SK-N-SH treated with all-trans-retinoic acid at 6 μM for 48 hours (cell line): Measurements from ENCODE around the gene GPR37L1.

ENCODE experiments used
- ATAC-seq: fragments of 200-7000 bp; cut with Tn5 transposase; 3 replicates; pipeline ENCODE4 v1.9.1; 2020; ENCODE audit warnings: mild to moderate bottlenecking, moderate library complexity
- BACH2 ChIP-seq: fragments of 250-450 bp; sonication (Bioruptor Pico); IDR thresholded peaks from 2 replicates; pipeline ENCODE4 v1.9.0; 2021; ENCODE audit warnings: mild to moderate bottlenecking, borderline replicate concordance
- CREB5 ChIP-seq: fragments of 250-450 bp; sonication (Bioruptor Pico); IDR thresholded peaks from 2 replicates; pipeline ENCODE4 v1.5.1; 2020; ENCODE audit warnings: low read depth, mild to moderate bottlenecking, moderate library complexity
- CSDC2 ChIP-seq: fragments of 250-450 bp; sonication (Bioruptor Pico); IDR thresholded peaks from 2 replicates; pipeline ENCODE4 v1.5.0; 2020; ENCODE audit warnings: mild to moderate bottlenecking, moderate library complexity
- GLIS3 ChIP-seq: fragments of 250-450 bp; sonication (Bioruptor Pico); IDR thresholded peaks from 2 replicates; pipeline ENCODE4 v1.5.0; 2020; ENCODE audit warnings: mild to moderate bottlenecking, moderate library complexity
- ISL1 ChIP-seq: fragments of 250-450 bp; sonication (Bioruptor Pico); IDR thresholded peaks from 2 replicates; pipeline ENCODE4 v2.1.2; 2022; ENCODE audit warnings: mild to moderate bottlenecking, moderate library complexity
- OSR1 ChIP-seq: fragments of 250-450 bp; sonication (Bioruptor Pico); IDR thresholded peaks from 2 replicates; pipeline ENCODE4 v1.8.0; 2022; ENCODE audit warnings: moderate library complexity, mild to moderate bottlenecking, inconsistent platforms
- PPARA ChIP-seq: fragments of 250-450 bp; sonication (Bioruptor Pico); IDR thresholded peaks from 2 replicates; pipeline ENCODE4 v1.5.0; 2020; ENCODE audit warnings: mild to moderate bottlenecking, borderline replicate concordance
- RARB ChIP-seq: fragments of 250-450 bp; sonication (Bioruptor Pico); IDR thresholded peaks from 2 replicates; pipeline ENCODE4 v1.8.0; 2021; ENCODE audit warnings: mild to moderate bottlenecking, moderate library complexity
- SNAI2 ChIP-seq: fragments of 250-450 bp; sonication (Bioruptor Pico); IDR thresholded peaks from 2 replicates; pipeline ENCODE4 v1.5.0; 2020; ENCODE audit warnings: mild to moderate bottlenecking, moderate library complexity
- TCF4 ChIP-seq: fragments of 250-450 bp; sonication (Bioruptor Pico); IDR thresholded peaks from 2 replicates; pipeline ENCODE4 v1.8.0; 2021; ENCODE audit warnings: mild to moderate bottlenecking, moderate library complexity, borderline replicate concordance
- TOX ChIP-seq: fragments of 250-450 bp; sonication (Bioruptor Pico); IDR thresholded peaks from 2 replicates; pipeline ENCODE4 v1.8.0; 2021; ENCODE audit warnings: mild to moderate bottlenecking, moderate library complexity, borderline replicate concordance
- ZC3H10 ChIP-seq: fragments of 250-450 bp; sonication (Bioruptor Pico); IDR thresholded peaks from 2 replicates; pipeline ENCODE4 v1.5.1; 2021; ENCODE audit warnings: mild to moderate bottlenecking, moderate library complexity
- ZFP3 ChIP-seq: fragments of 250-450 bp; sonication (Bioruptor Pico); IDR thresholded peaks from 2 replicates; pipeline ENCODE4 v1.5.0; 2020; ENCODE audit warnings: mild to moderate bottlenecking, moderate library complexity
- ZFP30 ChIP-seq: fragments of 450-650 bp; formaldehyde crosslinking; IDR thresholded peaks from 2 replicates; pipeline ENCODE4 v1.5.0; 2022; ENCODE audit warnings: mild to moderate bottlenecking, moderate library complexity
- ZNF70 ChIP-seq: fragments of 450-650 bp; formaldehyde crosslinking; IDR thresholded peaks from 2 replicates; pipeline ENCODE4 v1.5.0; 2020; ENCODE audit warnings: mild to moderate bottlenecking, moderate library complexity
- ZNF8 ChIP-seq: fragments of 450-650 bp; formaldehyde crosslinking; IDR thresholded peaks from 2 replicates; pipeline ENCODE4 v1.5.0; 2020; ENCODE audit warnings: mild to moderate bottlenecking, moderate library complexity
- TF ChIP-seq, protein P1 (sequence below): fragments of 250-450 bp; sonication (Bioruptor Pico); IDR thresholded peaks from 2 replicates; pipeline ENCODE4 v1.8.0; 2021; ENCODE audit warnings: low read depth, mild to moderate bottlenecking, moderate library complexity, borderline replicate concordance
- TF ChIP-seq, protein P2 (sequence below): fragments of 250-450 bp; sonication (Bioruptor Pico); IDR thresholded peaks from 2 replicates; pipeline ENCODE4 v1.5.0; 2020; ENCODE audit warnings: mild to moderate bottlenecking, moderate library complexity
- TF ChIP-seq, protein P3 (sequence below): fragments of 250-450 bp; sonication (Bioruptor Pico); IDR thresholded peaks from 2 replicates; pipeline ENCODE4 v1.8.0; 2020; ENCODE audit warnings: mild to moderate bottlenecking, moderate library complexity, borderline replicate concordance

The GPR37L1 gene

DNA sequence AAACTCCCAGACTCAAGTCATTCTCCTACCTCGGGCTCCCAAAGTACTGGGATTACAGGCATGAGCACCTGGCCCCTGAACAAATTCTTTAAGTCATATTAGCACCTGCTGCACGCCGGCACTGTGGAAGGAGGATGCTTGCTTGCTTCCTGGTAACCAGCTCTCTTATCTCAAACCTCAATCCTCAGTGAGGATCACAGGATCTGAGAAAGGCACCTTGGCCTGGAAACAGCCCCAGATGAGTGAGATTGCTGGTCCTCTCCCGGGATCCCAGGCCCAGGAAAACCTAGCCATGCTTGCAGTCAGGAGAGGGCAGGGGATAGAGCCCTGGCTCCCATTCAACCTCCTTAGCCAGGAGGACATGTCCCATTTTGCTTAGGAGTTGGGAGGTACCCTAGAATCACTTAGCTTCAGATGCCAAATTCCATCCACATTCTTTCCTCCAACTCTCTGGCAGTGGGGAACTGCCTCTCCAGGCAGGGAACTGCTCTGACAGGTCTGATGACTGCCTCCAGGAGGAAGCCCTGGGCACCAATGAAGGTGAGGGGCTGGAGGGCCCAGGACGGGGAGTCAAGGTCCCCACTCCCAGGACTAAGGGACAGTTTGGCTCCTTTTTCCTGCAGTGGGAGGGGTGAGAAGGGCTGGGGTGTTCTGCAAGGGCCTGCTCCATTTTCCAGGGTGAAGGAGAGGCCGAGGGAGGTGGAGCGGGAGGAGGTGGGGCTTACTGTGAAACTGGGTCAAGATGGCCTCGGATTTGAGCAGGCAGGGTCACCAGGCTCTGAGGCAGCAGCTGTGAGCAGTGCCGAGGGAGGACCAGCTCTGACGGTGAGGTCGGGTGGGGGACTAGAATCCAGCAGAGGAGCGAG, 9.5 kb downstream of the GPR37L1 start (continued):
- TF ChIP-seq CREB5 (CRISPR knock-in tag) (no peak), GLIS3 (CRISPR knock-in tag) (no peak)
- TF ChIP-seq, all 23 proteins: peak for 0

DNA sequence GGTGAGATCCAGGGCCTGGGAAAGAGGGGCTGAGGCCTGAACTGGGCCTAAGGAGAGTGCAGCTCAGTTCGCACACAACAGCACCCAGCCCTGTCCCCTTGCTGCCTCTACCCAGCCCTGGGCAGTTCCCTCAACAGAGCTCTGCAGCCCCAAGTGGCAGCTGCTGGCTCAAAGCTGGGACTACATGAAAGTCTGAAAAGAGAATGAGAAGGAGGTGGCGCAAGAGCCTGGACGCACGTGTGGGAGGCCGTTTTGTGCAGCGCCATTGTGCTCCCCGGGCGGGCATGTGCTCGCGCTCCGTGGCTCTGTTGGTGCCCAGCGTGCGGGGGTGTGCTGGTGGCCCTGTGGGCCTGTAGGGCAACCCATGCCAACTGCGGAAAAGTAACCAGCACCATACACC, 10.3 kb downstream of the GPR37L1 start:
- TF ChIP-seq ZC3H10 (CRISPR knock-in tag) = no peak
- TF ChIP-seq, protein P1, sequence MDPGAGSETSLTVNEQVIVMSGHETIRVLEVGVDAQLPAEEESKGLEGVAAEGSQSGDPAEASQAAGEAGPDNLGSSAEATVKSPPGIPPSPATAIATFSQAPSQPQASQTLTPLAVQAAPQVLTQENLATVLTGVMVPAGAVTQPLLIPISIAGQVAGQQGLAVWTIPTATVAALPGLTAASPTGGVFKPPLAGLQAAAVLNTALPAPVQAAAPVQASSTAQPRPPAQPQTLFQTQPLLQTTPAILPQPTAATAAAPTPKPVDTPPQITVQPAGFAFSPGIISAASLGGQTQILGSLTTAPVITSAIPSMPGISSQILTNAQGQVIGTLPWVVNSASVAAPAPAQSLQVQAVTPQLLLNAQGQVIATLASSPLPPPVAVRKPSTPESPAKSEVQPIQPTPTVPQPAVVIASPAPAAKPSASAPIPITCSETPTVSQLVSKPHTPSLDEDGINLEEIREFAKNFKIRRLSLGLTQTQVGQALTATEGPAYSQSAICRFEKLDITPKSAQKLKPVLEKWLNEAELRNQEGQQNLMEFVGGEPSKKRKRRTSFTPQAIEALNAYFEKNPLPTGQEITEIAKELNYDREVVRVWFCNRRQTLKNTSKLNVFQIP (CRISPR knock-in tag) = no peak
- no peak for TF ChIP-seq ISL1 (CRISPR knock-in tag)
- TF ChIP-seq CREB5 (CRISPR knock-in tag) = no peak
- TF ChIP-seq, protein P2, sequence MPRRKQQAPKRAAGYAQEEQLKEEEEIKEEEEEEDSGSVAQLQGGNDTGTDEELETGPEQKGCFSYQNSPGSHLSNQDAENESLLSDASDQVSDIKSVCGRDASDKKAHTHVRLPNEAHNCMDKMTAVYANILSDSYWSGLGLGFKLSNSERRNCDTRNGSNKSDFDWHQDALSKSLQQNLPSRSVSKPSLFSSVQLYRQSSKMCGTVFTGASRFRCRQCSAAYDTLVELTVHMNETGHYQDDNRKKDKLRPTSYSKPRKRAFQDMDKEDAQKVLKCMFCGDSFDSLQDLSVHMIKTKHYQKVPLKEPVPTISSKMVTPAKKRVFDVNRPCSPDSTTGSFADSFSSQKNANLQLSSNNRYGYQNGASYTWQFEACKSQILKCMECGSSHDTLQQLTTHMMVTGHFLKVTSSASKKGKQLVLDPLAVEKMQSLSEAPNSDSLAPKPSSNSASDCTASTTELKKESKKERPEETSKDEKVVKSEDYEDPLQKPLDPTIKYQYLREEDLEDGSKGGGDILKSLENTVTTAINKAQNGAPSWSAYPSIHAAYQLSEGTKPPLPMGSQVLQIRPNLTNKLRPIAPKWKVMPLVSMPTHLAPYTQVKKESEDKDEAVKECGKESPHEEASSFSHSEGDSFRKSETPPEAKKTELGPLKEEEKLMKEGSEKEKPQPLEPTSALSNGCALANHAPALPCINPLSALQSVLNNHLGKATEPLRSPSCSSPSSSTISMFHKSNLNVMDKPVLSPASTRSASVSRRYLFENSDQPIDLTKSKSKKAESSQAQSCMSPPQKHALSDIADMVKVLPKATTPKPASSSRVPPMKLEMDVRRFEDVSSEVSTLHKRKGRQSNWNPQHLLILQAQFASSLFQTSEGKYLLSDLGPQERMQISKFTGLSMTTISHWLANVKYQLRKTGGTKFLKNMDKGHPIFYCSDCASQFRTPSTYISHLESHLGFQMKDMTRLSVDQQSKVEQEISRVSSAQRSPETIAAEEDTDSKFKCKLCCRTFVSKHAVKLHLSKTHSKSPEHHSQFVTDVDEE = no peak
- no peak for TF ChIP-seq ZNF8 (CRISPR knock-in tag)
- TF ChIP-seq ZNF70 = no peak
- TF ChIP-seq TOX = no peak
- TF ChIP-seq BACH2 (CRISPR knock-in tag) = no peak
- TF ChIP-seq SNAI2 (CRISPR knock-in tag) = no peak
- no peak for TF ChIP-seq ZFP3
- no peak for TF ChIP-seq OSR1 (CRISPR knock-in tag)
- no peak for TF ChIP-seq ZFP30
- TF ChIP-seq RARB (CRISPR knock-in tag) = no peak
- TF ChIP-seq, protein P3, sequence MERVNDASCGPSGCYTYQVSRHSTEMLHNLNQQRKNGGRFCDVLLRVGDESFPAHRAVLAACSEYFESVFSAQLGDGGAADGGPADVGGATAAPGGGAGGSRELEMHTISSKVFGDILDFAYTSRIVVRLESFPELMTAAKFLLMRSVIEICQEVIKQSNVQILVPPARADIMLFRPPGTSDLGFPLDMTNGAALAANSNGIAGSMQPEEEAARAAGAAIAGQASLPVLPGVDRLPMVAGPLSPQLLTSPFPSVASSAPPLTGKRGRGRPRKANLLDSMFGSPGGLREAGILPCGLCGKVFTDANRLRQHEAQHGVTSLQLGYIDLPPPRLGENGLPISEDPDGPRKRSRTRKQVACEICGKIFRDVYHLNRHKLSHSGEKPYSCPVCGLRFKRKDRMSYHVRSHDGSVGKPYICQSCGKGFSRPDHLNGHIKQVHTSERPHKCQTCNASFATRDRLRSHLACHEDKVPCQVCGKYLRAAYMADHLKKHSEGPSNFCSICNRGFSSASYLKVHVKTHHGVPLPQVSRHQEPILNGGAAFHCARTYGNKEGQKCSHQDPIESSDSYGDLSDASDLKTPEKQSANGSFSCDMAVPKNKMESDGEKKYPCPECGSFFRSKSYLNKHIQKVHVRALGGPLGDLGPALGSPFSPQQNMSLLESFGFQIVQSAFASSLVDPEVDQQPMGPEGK = no peak
- no peak for TF ChIP-seq TCF4 (CRISPR knock-in tag)
- no peak for TF ChIP-seq CSDC2 (CRISPR knock-in tag)
- ATAC-seq = no peak

DNA sequence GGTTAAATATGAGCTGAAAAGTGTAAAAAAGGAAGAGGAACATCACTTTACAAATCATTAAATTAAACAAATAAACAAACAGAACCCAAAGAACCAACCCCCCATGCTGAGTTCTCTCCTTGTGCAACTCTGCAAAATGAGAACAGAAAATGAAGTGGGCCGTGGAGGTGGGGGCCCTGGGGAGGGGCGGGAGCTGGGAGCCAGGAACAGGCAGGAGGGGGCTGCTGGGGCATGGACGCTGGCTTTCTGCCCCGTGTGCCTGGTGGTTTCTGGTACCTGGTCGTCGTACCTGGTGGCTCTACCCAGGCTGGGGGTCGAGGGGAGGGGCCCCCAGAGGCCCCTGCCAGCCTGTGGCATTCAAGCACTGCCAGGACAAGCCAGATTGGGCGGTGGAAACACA, 10.8 kb downstream of the GPR37L1 start:
- no peak for ATAC-seq
- TF ChIP-seq, protein P1 (CRISPR knock-in tag) = no peak
- no peak for TF ChIP-seq TCF4 (CRISPR knock-in tag)
- no peak for TF ChIP-seq OSR1 (CRISPR knock-in tag)
- TF ChIP-seq PPARA = no peak
- TF ChIP-seq, all 23 proteins: peak for 0
